Psoas muscle (tissue), 8 donors: ENCODE measurements around the gene RABEP1. TPM values are rescaled to one million over a fixed set of nuclear protein-coding genes. Genes with fewer than 3 reads are reported as not detected.

Experiments used
- ATAC-seq, 4 donors: fragments of 200-7000 bp; cut with Tn5 transposase; one replicate each; pipeline ENCODE4 v1.9.1; 2020; ENCODE audit warnings: moderate library complexity in 3 of 4, mild to moderate bottlenecking in 2 of 4
- DNase-seq, 2 donors: peaks; one replicate each; pipeline ENCODE4 v3.0.0-alpha.2; 2020
- H3K27ac ChIP-seq: fragments of 200-600 bp; one replicate; pipeline ENCODE4 v1.8.0; 2022
- H3K27me3 ChIP-seq, 3 donors: fragments of 200-600 bp in 1 of 3; one replicate each; pipeline versions ENCODE4 v1.6.1 to v1.8.0; 2013 to 2022; ENCODE audit warnings: low read length in 2 of 3, mild to moderate bottlenecking in 2 of 3, moderate library complexity in 1 of 3; ENCODE audit not compliant: insufficient read depth in 3 of 3
- H3K36me3 ChIP-seq, 2 donors: fragments of 200-600 bp in 1 of 2; one replicate each; pipeline versions ENCODE4 v1.6.1 to v1.8.0; 2013 to 2022; ENCODE audit warnings: low read depth in 1 of 2, mild to moderate bottlenecking in 1 of 2, moderate library complexity in 1 of 2; ENCODE audit not compliant: insufficient read depth in 1 of 2
- H3K4me1 ChIP-seq: fragments of 200-600 bp; one replicate; pipeline ENCODE4 v1.8.0; 2022
- H3K4me3 ChIP-seq: fragments of 200-600 bp; one replicate; pipeline ENCODE4 v1.8.0; 2022; ENCODE audit warnings: mild to moderate bottlenecking
- H3K9me3 ChIP-seq: fragments of 200-600 bp; one replicate; pipeline ENCODE4 v1.8.0; 2022
- WGBS, 3 donors: extraction: QIAGEN DNeasy Blood & Tissue Kit; methylation state at CpG; one replicate each; pipeline versions ENCODE4 v1.1.6 to v1.1.7; 2013; 5-methylcytosine and 5-hydroxymethylcytosine counted together
- intact Hi-C, 2 donors: fragments of 100-400 bp; cut with DNase I; formaldehyde crosslinking; loops; one replicate each; pipeline versions ENCODE4 v1.11.0 to v1.14.2; 2022
- polyA plus RNA-seq, 3 donors: library from polyadenylated mRNA; stranded (reverse); fragments of 200-250 nt; gene quantifications; one replicate each; pipeline ENCODE4 v1.2.3, GENCODE V29; 2013
- total RNA-seq, 4 donors: library from RNA; stranded (reverse); fragmentation: NEBNext Ultra II Directional in 2 of 4; extraction: Animal tissue kit (Norgen Biotek cat#: 25700) in 2 of 4; gene quantifications; one replicate each; pipeline versions ENCODE4 v1.2.1 to v1.2.4, GENCODE V29; 2021 to 2023
- TF ChIP-seq, protein P1 (sequence below): fragments of 200-600 bp; IDR thresholded peaks from one replicate; pipeline ENCODE4 v1.8.0; 2022; ENCODE audit warnings: antibody characterized with exemption
- donor health status: healthy with polysubstance abuse.
- donor health status: DM: no; HTN: no; CAD: no; lungs with moderate emphysema.
- donor health status: Bipolar disorder and iron deficiency.
- donor health status: healthy.
- donor health status: DM: yes; HTN: yes; CAD: no.
- donor health status: DM: no; HTN: no; CAD: no.
- donor health status: DM: no; HTN: no; CAD: no.
- donor health status: DM: yes; HTN: yes; CAD: no.

Gene RABEP1
- total and polyA plus RNA-seq, 7 donors = 33.4 to 106 (median 77.4) TPM

- H3K4me1 ChIP-seq = peaks cover 36% of the 10 kb centered on the region
- no peaks in the 10 kb centered on the region for H3K9me3 ChIP-seq
- peaks cover 26 to 99% of the 10 kb centered on the region in 2 donors for H3K36me3 ChIP-seq
- DNase-seq = no peak
- ATAC-seq = no peak
- TF ChIP-seq, protein P1, sequence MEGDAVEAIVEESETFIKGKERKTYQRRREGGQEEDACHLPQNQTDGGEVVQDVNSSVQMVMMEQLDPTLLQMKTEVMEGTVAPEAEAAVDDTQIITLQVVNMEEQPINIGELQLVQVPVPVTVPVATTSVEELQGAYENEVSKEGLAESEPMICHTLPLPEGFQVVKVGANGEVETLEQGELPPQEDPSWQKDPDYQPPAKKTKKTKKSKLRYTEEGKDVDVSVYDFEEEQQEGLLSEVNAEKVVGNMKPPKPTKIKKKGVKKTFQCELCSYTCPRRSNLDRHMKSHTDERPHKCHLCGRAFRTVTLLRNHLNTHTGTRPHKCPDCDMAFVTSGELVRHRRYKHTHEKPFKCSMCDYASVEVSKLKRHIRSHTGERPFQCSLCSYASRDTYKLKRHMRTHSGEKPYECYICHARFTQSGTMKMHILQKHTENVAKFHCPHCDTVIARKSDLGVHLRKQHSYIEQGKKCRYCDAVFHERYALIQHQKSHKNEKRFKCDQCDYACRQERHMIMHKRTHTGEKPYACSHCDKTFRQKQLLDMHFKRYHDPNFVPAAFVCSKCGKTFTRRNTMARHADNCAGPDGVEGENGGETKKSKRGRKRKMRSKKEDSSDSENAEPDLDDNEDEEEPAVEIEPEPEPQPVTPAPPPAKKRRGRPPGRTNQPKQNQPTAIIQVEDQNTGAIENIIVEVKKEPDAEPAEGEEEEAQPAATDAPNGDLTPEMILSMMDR = no peak
- no peaks in the 10 kb centered on the region for H3K27me3 ChIP-seq
- H3K4me3 ChIP-seq = no peak overlapping the region
- intact Hi-C loops = no loop called here
- 82 to 95% (median 89%) methylated on average over 7 of the region's 7 CpGs for WGBS, 3 donors
- peak overlapping the region; percentile 40 for H3K27ac ChIP-seq
These were observed 128.6 kb downstream of the RABEP1 start for GRCh38 chr17:5410594-5411272.

- WGBS, 3 donors = 48 to 78% (median 62%) methylated on average over 4 of the region's 4 CpGs
- no peak overlapping the region for H3K4me3 ChIP-seq
- ATAC-seq = peak; percentile 87 to 94 (median 92)
- no peaks in the 10 kb centered on the region for H3K9me3 ChIP-seq
- peak overlapping the region; percentile 69 for H3K27ac ChIP-seq
- peaks cover 56% of the 10 kb centered on the region for H3K4me1 ChIP-seq
- H3K36me3 ChIP-seq = peaks cover 8 to 90% of the 10 kb centered on the region in 2 donors
- no peaks in the 10 kb centered on the region for H3K27me3 ChIP-seq
- intact Hi-C loops = no loop called here
- TF ChIP-seq, protein P1 = no peak
- no peak for DNase-seq
These were observed 131.6 kb downstream of the RABEP1 start for GRCh38 chr17:5413682-5414081.

- H3K4me3 ChIP-seq = peak overlapping the region; percentile 88
- 86 to 93% (median 92%) methylated on average over 2 of the region's 2 CpGs for WGBS, 3 donors
- peaks cover 8 to 67% of the 10 kb centered on the region in 2 donors for H3K36me3 ChIP-seq
- no peaks in the 10 kb centered on the region for H3K27me3 ChIP-seq
- TF ChIP-seq, protein P1 = no peak
- ATAC-seq (no peak), DNase-seq (no peak)
- intact Hi-C loops = no loop called here
- peaks cover 47% of the 10 kb centered on the region for H3K4me1 ChIP-seq
- peak overlapping the region; percentile 53 for H3K27ac ChIP-seq
- no peaks in the 10 kb centered on the region for H3K9me3 ChIP-seq
These were observed 134.8 kb downstream of the RABEP1 start for GRCh38 chr17:5416901-5417300.

DNA sequence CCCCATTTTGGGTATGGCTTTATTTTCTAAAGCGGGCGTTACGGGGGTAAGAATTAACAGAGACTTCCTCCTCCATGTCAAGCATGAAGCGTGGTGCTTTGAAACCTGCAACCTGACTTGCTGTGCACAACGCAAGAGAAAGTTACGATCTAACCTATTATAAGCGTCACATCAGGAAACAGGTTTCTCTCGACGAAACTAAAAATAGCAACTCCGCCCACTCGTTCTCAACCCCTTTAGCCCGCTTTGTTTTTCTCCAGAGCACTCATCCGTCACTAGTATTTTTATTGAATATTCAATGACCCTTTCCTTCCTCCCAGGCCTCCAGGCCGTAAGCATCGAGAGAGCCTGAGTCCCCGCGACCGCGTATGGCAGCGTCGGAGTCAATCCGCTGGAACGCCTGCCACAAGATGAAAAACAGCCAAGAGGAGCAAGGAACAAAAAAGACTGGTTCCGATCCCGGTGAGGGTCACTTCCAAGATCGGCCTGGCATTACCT lies 136.8 kb downstream of the RABEP1 start:
- ATAC-seq (peak; percentile 13 to 59 (median 48)), DNase-seq (no peak)
- Histone ChIP-seq H3K27ac (peak overlapping the region; percentile 99), H3K4me1 (peaks cover 35% of the 10 kb centered on the region), H3K9me3 (no peaks in the 10 kb centered on the region), H3K4me3 (peak overlapping the region; percentile 88), H3K36me3 (peaks cover 11 to 67% of the 10 kb centered on the region in 2 donors), H3K27me3 (no peaks in the 10 kb centered on the region)
- intact Hi-C loops = no loop called here
- TF ChIP-seq, protein P1 = no peak
- WGBS, 3 donors = 0 to 1% (median 0%) methylated on average over 26 of the region's 26 CpGs
